ENCODE data around the gene UBL7. TPM values are rescaled to one million over a fixed set of nuclear protein-coding genes. Genes with fewer than 3 reads are reported as not detected.
A peak's percentile ranks its signal among the peaks of the same experiment; 100 is the strongest.

Gene UBL7
- total and polyA plus RNA-seq, 4 donors: 12.7 to 19.5 (median 18.2) TPM

DNA sequence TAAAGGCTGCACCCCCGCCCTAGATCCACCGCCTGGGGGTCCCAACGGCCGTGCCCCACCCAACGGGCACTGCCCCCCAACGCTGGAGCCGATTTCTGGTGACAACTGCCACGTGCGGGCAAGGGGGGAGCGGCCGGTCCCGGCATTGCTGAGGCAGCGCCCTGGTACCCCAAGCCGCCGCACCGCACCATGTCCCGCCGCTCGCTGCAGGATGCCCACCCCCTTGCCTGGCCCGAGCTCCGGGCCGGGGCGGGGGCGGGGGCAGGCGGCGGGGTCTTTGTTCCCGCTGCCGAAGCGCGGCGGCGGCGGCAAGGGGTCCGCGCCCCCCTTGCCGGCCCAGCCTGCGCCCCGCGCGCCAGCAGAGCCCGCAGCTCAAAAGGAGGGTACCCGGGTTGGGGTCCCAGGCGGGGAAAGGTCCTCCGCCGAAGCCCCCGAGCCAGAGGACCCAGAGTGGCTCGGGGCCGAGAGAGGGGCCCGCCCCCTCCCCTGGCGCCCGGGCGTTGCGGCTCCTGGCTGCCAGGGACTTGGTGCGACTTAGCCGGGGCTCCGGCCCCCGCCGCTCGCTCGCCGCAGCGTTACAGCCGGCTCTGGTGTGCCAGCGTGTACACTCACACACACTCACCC lies 27.9 kb downstream of the UBL7 start (continued):
- no peak for TF ChIP-seq REST (IDR thresholded peaks at IDR 0.05)
- no peak for TF ChIP-seq FOXA1 (IDR thresholded peaks at IDR 0.05)
- TF ChIP-seq RAD21 (IDR thresholded peaks at IDR 0.05): no peak

DNA sequence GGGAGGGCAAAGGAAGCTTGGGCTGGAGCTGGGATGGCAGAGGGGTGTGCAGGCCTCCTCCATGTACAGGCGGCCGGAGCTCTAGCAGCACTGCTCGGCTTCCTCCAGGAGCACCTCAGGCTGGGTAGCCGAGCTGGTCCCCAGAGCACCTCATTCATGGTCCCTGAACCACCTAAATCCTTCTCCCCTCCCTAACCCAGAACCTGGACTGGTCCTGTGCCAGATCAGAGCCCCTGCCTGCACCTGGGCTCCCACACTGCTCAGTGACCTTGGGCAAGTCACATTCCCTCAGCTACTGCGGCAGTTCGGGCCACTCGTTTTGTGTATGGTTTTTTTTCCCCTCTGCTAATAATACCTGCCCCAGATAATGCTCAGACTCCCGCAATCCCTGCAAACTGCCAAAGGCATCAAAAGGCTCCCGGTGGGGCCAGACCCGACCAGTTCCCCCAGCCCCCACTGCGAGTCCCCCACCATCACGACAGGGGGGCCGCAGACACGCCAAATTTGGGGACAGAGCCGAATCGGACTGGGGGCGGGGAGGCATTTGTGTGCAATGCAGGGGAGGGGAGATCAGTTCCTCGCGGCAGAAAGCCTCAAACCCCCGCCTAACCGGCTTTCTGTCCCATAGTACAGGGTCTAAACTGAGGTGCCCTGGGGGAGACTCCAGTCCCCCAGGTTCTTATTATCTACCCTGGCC lies 28.5 kb downstream of the UBL7 start:
- TF ChIP-seq NR2F2 (IDR thresholded peaks at IDR 0.05) (no peak), TAF1 (conservative IDR thresholded peaks at IDR 0.05) (no peak), YY1 (IDR thresholded peaks at IDR 0.05) (no peak)
- Histone ChIP-seq H3K9me3 (ENCODE audit: control insufficient read depth in 4 of 4, low read length in 3 of 4) (no peaks in the 10 kb centered on the region), H3K36me3 (ENCODE audit: control insufficient read depth in 4 of 4, insufficient read depth in 3 of 4, low read depth in 1 of 4, low read length in 3 of 4) (no peaks in the 10 kb centered on the region), H3K9ac (ENCODE audit: low read depth in 1 of 2, low read length in 2 of 2) (no peak overlapping the region), H3K4me1 (ENCODE audit: control insufficient read depth in 4 of 4, insufficient read depth in 4 of 4, low read length in 3 of 4) (peaks cover 2 to 15% (median 4%) of the 10 kb centered on the region in 4 donors), H3K4me3 (ENCODE audit: low read depth in 1 of 3, low read length in 3 of 3) (peak overlapping the region in 1 of 3 donors; percentile 66), H3K27me3 (ENCODE audit: control insufficient read depth in 4 of 4, insufficient read depth in 4 of 4, low read length in 3 of 4) (no peaks in the 10 kb centered on the region), H3K27ac (ENCODE audit: low read depth in 1 of 2, low read length in 2 of 2) (no peak overlapping the region)
- DNase-seq (ENCODE audit: low spot score): no peak
- 33% methylated on average over 21 of the region's 21 CpGs for WGBS

DNA sequence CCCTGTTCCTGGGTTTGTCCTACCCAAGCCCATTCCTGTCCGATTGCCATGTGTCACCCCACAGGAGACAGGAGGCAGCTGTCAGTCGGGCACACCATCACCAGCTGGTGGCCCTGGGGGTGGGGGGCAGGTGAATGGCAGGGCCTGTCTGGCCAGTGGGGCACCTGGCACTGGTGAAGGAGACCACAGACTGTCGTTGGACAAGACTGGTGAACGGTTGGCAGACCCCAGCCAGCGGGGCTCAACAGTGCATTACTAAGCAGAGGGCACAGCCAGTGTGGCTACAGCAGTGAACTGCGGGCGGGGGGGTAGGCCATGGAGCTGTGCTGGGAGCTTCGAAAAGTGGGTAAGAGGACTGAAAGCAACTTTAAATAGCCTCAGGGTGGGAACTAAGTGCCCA lies 29.3 kb downstream of the UBL7 start:
- TF ChIP-seq FOXA1 (IDR thresholded peaks at IDR 0.05): no peak
- TF ChIP-seq, protein P1, sequence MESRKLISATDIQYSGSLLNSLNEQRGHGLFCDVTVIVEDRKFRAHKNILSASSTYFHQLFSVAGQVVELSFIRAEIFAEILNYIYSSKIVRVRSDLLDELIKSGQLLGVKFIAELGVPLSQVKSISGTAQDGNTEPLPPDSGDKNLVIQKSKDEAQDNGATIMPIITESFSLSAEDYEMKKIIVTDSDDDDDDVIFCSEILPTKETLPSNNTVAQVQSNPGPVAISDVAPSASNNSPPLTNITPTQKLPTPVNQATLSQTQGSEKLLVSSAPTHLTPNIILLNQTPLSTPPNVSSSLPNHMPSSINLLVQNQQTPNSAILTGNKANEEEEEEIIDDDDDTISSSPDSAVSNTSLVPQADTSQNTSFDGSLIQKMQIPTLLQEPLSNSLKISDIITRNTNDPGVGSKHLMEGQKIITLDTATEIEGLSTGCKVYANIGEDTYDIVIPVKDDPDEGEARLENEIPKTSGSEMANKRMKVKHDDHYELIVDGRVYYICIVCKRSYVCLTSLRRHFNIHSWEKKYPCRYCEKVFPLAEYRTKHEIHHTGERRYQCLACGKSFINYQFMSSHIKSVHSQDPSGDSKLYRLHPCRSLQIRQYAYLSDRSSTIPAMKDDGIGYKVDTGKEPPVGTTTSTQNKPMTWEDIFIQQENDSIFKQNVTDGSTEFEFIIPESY (IDR thresholded peaks at IDR 0.05): no peak
- TF ChIP-seq REST (IDR thresholded peaks at IDR 0.05): no peak
- TF ChIP-seq RXRA (IDR thresholded peaks at IDR 0.05): no peak
- TF ChIP-seq, protein P2, sequence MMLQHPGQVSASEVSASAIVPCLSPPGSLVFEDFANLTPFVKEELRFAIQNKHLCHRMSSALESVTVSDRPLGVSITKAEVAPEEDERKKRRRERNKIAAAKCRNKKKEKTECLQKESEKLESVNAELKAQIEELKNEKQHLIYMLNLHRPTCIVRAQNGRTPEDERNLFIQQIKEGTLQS (IDR thresholded peaks at IDR 0.05): no peak
- no peak for TF ChIP-seq SP1 (IDR thresholded peaks at IDR 0.05)
- no peak for TF ChIP-seq RAD21 (IDR thresholded peaks at IDR 0.05)
- no peak for TF ChIP-seq HNF4A (conservative IDR thresholded peaks at IDR 0.05)
- TF ChIP-seq JUND (IDR thresholded peaks at IDR 0.05): no peak
- no peak for TF ChIP-seq HNF4G (IDR thresholded peaks at IDR 0.05)
- TF ChIP-seq NR2F2 (IDR thresholded peaks at IDR 0.05): no peak
- Histone ChIP-seq H3K4me3 (ENCODE audit: low read depth in 1 of 3, low read length in 3 of 3) (no peak overlapping the region), H3K9me3 (ENCODE audit: control insufficient read depth in 4 of 4, low read length in 3 of 4) (no peaks in the 10 kb centered on the region), H3K27ac (ENCODE audit: low read depth in 1 of 2, low read length in 2 of 2) (no peak overlapping the region), H3K27me3 (ENCODE audit: control insufficient read depth in 4 of 4, insufficient read depth in 4 of 4, low read length in 3 of 4) (no peaks in the 10 kb centered on the region), H3K36me3 (ENCODE audit: control insufficient read depth in 4 of 4, insufficient read depth in 3 of 4, low read depth in 1 of 4, low read length in 3 of 4) (no peaks in the 10 kb centered on the region), H3K9ac (ENCODE audit: low read depth in 1 of 2, low read length in 2 of 2) (no peak overlapping the region), H3K4me1 (ENCODE audit: control insufficient read depth in 4 of 4, insufficient read depth in 4 of 4, low read length in 3 of 4) (peaks cover 2 to 15% (median 4%) of the 10 kb centered on the region in 4 donors)
- WGBS: 86% methylated on average over 8 of the region's 8 CpGs
- DNase-seq (ENCODE audit: low spot score): no peak
